GM23248 (cell line): ENCODE results near the gene PLCH2. TPM values are rescaled to one million over a fixed set of nuclear protein-coding genes. Genes with fewer than 3 reads are reported as not detected.

Source experiments
- DNase-seq: peaks from one replicate; pipeline ENCODE4 v3.0.0-alpha.2; 2015
- H2AFZ ChIP-seq: fragments of 200-600 bp; sonication (generic); 2 replicates; pipeline ENCODE4 v1.6.1; 2016; ENCODE audit warnings: antibody characterized with exemption
- H3F3A ChIP-seq: fragments of 200-600 bp; sonication (generic); 2 replicates; pipeline ENCODE4 v1.6.1; 2016; ENCODE audit warnings: mild to moderate bottlenecking, antibody characterized with exemption, mixed run types; ENCODE audit not compliant: insufficient read depth
- H3K27ac ChIP-seq: fragments of 200-600 bp; sonication (generic); 2 replicates; pipeline ENCODE4 v1.5.1; 2016; ENCODE audit warnings: mild to moderate bottlenecking
- H3K27me3 ChIP-seq: fragments of 200-600 bp; sonication (generic); replicated peaks from 2 replicates; pipeline ENCODE4 v1.6.1; 2016; ENCODE audit warnings: mild to moderate bottlenecking; ENCODE audit not compliant: insufficient read depth
- H3K36me3 ChIP-seq: fragments of 200-600 bp; sonication (generic); 2 replicates; pipeline ENCODE4 v1.6.1; 2016; ENCODE audit warnings: low read depth, mild to moderate bottlenecking
- H3K4me1 ChIP-seq: fragments of 200-600 bp; sonication (generic); 2 replicates; pipeline ENCODE4 v1.6.1; 2016; ENCODE audit warnings: mild to moderate bottlenecking; ENCODE audit not compliant: insufficient read depth
- H3K4me2 ChIP-seq: fragments of 200-600 bp; sonication (generic); one replicate; pipeline ENCODE4 v1.6.1; 2016; ENCODE audit warnings: mild to moderate bottlenecking; ENCODE audit not compliant: unreplicated experiment
- H3K4me3 ChIP-seq: fragments of 200-600 bp; sonication (generic); 2 replicates; pipeline ENCODE4 v1.5.1; 2016; ENCODE audit warnings: mild to moderate bottlenecking
- H3K79me2 ChIP-seq: fragments of 200-600 bp; sonication (generic); 2 replicates; pipeline ENCODE4 v1.6.1; 2016; ENCODE audit warnings: mild to moderate bottlenecking; ENCODE audit not compliant: insufficient read depth
- H3K9ac ChIP-seq: fragments of 200-600 bp; sonication (generic); 2 replicates; pipeline ENCODE4 v1.6.1; 2016; ENCODE audit warnings: mild to moderate bottlenecking
- H3K9me2 ChIP-seq: fragments of 200-600 bp; sonication (generic); 2 replicates; pipeline ENCODE4 v1.6.1; 2016; ENCODE audit warnings: mixed run types, mild to moderate bottlenecking, moderate library complexity; ENCODE audit not compliant: insufficient read depth
- H3K9me3 ChIP-seq: fragments of 200-600 bp; sonication (generic); one replicate; pipeline ENCODE4 v1.6.1; 2017; ENCODE audit warnings: low read depth
- H4K20me1 ChIP-seq: fragments of 200-600 bp; sonication (generic); 2 replicates; pipeline ENCODE4 v1.6.0; 2016; ENCODE audit not compliant: insufficient read depth
- EZH2 ChIP-seq: fragments of 200-600 bp; sonication (generic); IDR thresholded peaks from 2 replicates; pipeline ENCODE4 v1.6.1; 2018; ENCODE audit warnings: antibody characterized with exemption, mild to moderate bottlenecking; ENCODE audit not compliant: insufficient read depth, poor library complexity, severe bottlenecking
- EZH2phosphoT487 ChIP-seq: fragments of 200-600 bp; sonication (generic); IDR thresholded peaks from 2 replicates; pipeline ENCODE4 v1.6.1; 2018; ENCODE audit warnings: antibody characterized with exemption, moderate library complexity, mild to moderate bottlenecking, low read depth; ENCODE audit not compliant: insufficient read depth
- WGBS, 2 experiments: methylation state at CpG; one replicate each; pipeline ENCODE4 v1.1.6; 2015 to 2017; ENCODE audit warnings: low lambda C conversion rate in 2 of 2, low coverage in 1 of 2; ENCODE audit errors: missing lambda C conversion rate in 2 of 2; 5-methylcytosine and 5-hydroxymethylcytosine counted together
- in situ Hi-C: fragments of 300-500 bp; cut with MboI; formaldehyde crosslinking; loops from 2 replicates; pipeline ENCODE4 v1.15.0; 2020
- polyA plus RNA-seq: library from polyadenylated mRNA; unstranded; fragments of >200 nt; fragmentation: Nextera tagmentation; extraction: Ambion mirVana; gene quantifications from 2 replicates; pipeline ENCODE4 v1.2.1, GENCODE V29; 2016
- total RNA-seq: library from RNA; depleted of rRNA; stranded (reverse); fragments of >200 nt; shearing (Covaris generic); gene quantifications from 2 replicates; pipeline ENCODE4 v1.2.3, GENCODE V29; 2014

Gene PLCH2
- total and polyA plus RNA-seq, 2 experiments from 2014 or later: not detected

DNA sequence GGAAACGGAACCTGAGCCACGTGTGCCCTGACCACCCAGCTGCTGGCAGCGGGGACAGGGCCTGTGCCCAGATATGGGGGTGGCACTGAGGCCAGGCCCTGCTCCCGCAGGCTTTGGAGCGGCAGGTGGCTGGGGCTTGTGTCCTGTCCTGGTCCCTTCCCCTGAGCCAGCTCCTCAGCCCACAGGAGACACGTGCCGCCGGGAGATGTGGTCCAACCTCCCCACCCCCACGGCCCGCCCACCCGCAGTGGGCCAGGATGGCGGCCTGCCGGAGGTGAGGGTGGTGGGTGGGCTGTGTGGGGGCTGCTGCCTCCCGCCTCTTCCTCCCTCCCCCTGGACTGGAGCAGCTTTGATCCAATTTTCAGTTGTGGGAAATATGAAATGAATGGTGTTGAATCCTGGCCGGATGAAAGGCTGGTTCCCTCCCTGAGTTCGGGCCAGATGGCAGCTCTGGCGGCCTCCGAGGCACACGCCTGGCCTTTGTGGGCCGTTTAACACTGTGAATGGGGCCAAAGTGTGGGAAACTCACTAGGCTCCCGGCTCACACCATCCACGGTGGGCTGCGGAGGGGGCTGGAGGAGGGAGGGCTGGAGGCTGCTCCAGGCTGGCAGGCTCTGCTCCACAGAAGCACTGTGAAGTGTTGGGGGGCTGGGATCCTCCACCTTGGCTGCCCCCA lies 56.5 kb downstream of the PLCH2 start:
- H3K4me3 ChIP-seq: no peak overlapping the region
- in situ Hi-C loops: no loop called here
- no peak for DNase-seq

DNA sequence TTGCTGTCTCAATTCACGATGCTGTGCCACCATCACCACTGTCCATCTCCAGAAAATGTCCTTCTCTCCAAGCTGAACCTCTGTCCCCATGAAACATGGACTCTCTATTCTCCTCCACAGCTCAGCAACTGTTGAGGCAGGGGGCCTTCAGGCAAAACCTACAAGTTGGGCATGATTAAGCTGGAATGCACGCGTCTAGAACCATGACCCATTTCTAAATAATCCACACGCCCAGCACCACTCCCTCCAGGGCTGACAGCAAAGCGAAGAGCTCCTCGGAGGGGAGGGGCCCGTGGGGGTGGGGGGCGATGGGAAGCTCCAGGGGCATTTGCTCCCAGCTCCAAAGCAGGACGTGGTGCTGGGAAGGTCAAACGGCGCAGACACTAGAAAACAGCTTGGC lies 57.3 kb downstream of the PLCH2 start:
- H4K20me1 ChIP-seq: no peaks in the 10 kb centered on the region
- H3K9me2 ChIP-seq: no peaks in the 10 kb centered on the region
- no peaks in the 10 kb centered on the region for H3K79me2 ChIP-seq
- no peaks in the 10 kb centered on the region for H3K36me3 ChIP-seq
- in situ Hi-C loops: no loop called here
- no peaks in the 10 kb centered on the region for H3K9me3 ChIP-seq
- H3K9ac ChIP-seq: no peak overlapping the region
- no peak overlapping the region for H3K4me2 ChIP-seq
- no peak overlapping the region for H2AFZ ChIP-seq
- peak; percentile 67 for DNase-seq
- H3F3A ChIP-seq: no peaks in the 10 kb centered on the region
- H3K27ac ChIP-seq: no peak overlapping the region
- 68 to 69% methylated on average over 8 to 11 of the region's 11 CpGs for WGBS, 2 experiments
- H3K4me1 ChIP-seq: peaks cover 22% of the 10 kb centered on the region
- TF ChIP-seq EZH2phosphoT487 (no peak), EZH2 (no peak)
- H3K27me3 ChIP-seq: peaks cover 18% of the 10 kb centered on the region
- H3K4me3 ChIP-seq: no peak overlapping the region

More for the DNA sequence above, 56.5 kb downstream of the PLCH2 start:
- Histone ChIP-seq H3K9me2 (no peaks in the 10 kb centered on the region), H3K79me2 (no peaks in the 10 kb centered on the region), H3K4me1 (peaks cover 22% of the 10 kb centered on the region), H3K9ac (no peak overlapping the region), H2AFZ (no peak overlapping the region), H3K27me3 (peaks cover 18% of the 10 kb centered on the region), H4K20me1 (no peaks in the 10 kb centered on the region), H3F3A (no peaks in the 10 kb centered on the region), H3K36me3 (no peaks in the 10 kb centered on the region), H3K4me2 (no peak overlapping the region), H3K9me3 (no peaks in the 10 kb centered on the region), H3K27ac (no peak overlapping the region)
- WGBS, 2 experiments: 22 to 33% methylated on average over 12 to 20 of the region's 23 CpGs
- TF ChIP-seq EZH2 (no peak), EZH2phosphoT487 (no peak)

DNA sequence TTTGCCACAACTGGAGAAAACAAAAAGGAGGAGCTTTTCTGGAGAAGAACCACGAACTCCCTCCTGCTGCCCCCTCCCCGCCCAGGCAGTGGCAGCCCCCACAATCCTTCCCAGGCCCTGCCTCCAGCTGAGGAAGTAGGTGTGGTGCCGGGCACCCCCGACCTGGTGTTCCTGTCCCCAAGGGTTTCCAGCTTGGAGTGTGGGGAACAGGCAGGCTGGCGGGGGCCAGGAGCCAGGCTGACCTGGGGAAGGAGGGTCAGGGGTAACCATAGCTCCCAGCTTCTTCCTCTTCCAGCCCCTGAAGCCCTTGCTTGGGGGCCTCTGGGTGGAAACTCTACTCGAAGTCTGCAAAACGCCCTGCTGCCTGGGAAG lies 58.2 kb downstream of the PLCH2 start:
- in situ Hi-C loops: no loop called here
- 88 to 89% methylated on average over 4 to 7 of the region's 7 CpGs for WGBS, 2 experiments
- H3K4me2 ChIP-seq: no peak overlapping the region

DNA sequence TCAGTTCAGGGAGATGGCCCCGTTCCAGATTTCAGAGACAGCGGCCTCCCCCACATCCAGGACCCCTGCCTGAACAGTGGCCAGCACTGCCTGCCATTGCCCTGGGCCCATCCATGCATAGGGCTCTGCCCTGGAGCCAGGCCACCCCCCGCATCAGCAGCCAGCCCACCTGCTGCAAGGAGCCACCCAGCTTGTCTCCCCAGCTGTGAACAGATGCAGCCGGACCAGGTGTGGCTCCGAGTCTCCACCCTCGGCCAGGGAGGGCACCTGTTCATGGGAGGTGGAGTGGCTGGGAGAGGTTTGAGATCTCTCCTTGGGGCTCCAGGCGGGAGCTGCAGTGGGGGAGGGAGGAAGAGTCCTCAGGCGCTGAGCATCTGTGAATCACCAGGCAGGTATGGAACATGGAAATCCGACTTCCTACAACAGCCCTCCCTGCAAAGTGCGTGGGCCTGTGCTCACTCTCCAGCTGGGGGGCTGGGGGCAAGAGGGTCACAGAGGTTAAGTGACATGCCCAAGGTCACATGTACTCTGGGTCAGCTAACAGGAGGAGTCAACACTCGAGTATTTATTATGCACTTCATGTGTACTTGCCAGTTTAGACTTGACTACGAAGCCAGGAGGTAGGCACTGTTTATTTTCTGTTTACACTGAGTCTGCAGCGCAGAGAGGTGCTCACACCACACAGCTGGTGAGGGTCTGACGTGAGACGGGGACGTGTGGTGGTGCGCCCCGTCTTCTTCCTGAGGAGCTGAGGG lies 58.8 kb downstream of the PLCH2 start:
- in situ Hi-C loops: no loop called here
- H3F3A ChIP-seq: no peaks in the 10 kb centered on the region
- DNase-seq: peak; percentile 65
- H3K9ac ChIP-seq: no peak overlapping the region
- WGBS, 2 experiments: 43 to 52% methylated on average over 17 to 18 of the region's 18 CpGs
- no peaks in the 10 kb centered on the region for H3K9me3 ChIP-seq
- H2AFZ ChIP-seq: no peak overlapping the region
- no peaks in the 10 kb centered on the region for H4K20me1 ChIP-seq
- H3K9me2 ChIP-seq: no peaks in the 10 kb centered on the region
- H3K4me2 ChIP-seq: peak overlapping the region; percentile 48
- H3K36me3 ChIP-seq: no peaks in the 10 kb centered on the region
- peaks cover 16% of the 10 kb centered on the region for H3K27me3 ChIP-seq
- H3K27ac ChIP-seq: no peak overlapping the region
- TF ChIP-seq EZH2: no peak
- TF ChIP-seq EZH2phosphoT487: no peak
- no peak overlapping the region for H3K4me3 ChIP-seq
- peaks cover 22% of the 10 kb centered on the region for H3K4me1 ChIP-seq
- H3K79me2 ChIP-seq: no peaks in the 10 kb centered on the region

More for the DNA sequence above, 58.2 kb downstream of the PLCH2 start:
- no peak overlapping the region for H3K9ac ChIP-seq
- no peak overlapping the region for H2AFZ ChIP-seq
- no peaks in the 10 kb centered on the region for H3K79me2 ChIP-seq
- no peaks in the 10 kb centered on the region for H3K9me3 ChIP-seq
- H4K20me1 ChIP-seq: no peaks in the 10 kb centered on the region
- H3K9me2 ChIP-seq: no peaks in the 10 kb centered on the region
- no peaks in the 10 kb centered on the region for H3F3A ChIP-seq
- no peak for TF ChIP-seq EZH2phosphoT487
- no peak for TF ChIP-seq EZH2
- H3K27me3 ChIP-seq: peaks cover 18% of the 10 kb centered on the region
- H3K36me3 ChIP-seq: no peaks in the 10 kb centered on the region
- DNase-seq: no peak
- H3K4me1 ChIP-seq: peaks cover 22% of the 10 kb centered on the region
- H3K4me3 ChIP-seq: no peak overlapping the region
- no peak overlapping the region for H3K27ac ChIP-seq
